AG04450 (cell line): Measurements from ENCODE around the gene LRRTM4. TPM values are rescaled to one million over a fixed set of nuclear protein-coding genes. Genes with fewer than 3 reads are reported as not detected.

ENCODE experiments used
- CTCF ChIA-PET: fragments of 300-600, 350-600 bp; formaldehyde crosslinking; extraction: SDS; loops from one replicate; lab custom pipeline; 2022; ENCODE audit warnings: antibody characterized with exemption, inconsistent platforms; lab: Charles Lee
- POLR2A ChIA-PET: fragments of 350-600 bp; formaldehyde crosslinking; extraction: SDS; loops from one replicate; lab custom pipeline; 2021; ENCODE audit warnings: antibody characterized with exemption, inconsistent platforms; lab: Yijun Ruan, JAX
- DNase-seq: peaks from one replicate; pipeline ENCODE4 v3.0.0-alpha.2; 2011; ENCODE audit warnings: low read depth, low spot score
- H3K27ac ChIP-seq: one replicate; pipeline ENCODE4 v1.5.1; 2012; ENCODE audit warnings: low read depth, low read length, control low read depth
- H3K27me3 ChIP-seq: one replicate; pipeline ENCODE4 v1.6.0; 2012; ENCODE audit warnings: low read length; ENCODE audit not compliant: control insufficient read depth, insufficient read depth
- H3K4me3 ChIP-seq: 2 replicates; pipeline ENCODE4 v1.5.1; 2011; ENCODE audit warnings: mild to moderate bottlenecking, low read depth, low read length, control low read depth
- H3K9me3 ChIP-seq: 2 replicates; pipeline ENCODE4 v1.5.1; 2012; ENCODE audit warnings: low read length; ENCODE audit not compliant: control insufficient read depth, insufficient read depth
- polyA plus RNA-seq: library from polyadenylated mRNA; depleted of rRNA; stranded (reverse); fragments of >200 nt; gene quantifications from 2 replicates; pipeline ENCODE4 v1.2.3, GENCODE V29; 2011
- TF ChIP-seq, protein P1 (sequence below): IDR thresholded peaks from 2 replicates; pipeline ENCODE4 v1.5.1; 2011; ENCODE audit warnings: low read depth, low read length, control low read depth, inconsistent platforms

The LRRTM4 gene
- polyA plus RNA-seq, 1 experiment = not detected

DNA sequence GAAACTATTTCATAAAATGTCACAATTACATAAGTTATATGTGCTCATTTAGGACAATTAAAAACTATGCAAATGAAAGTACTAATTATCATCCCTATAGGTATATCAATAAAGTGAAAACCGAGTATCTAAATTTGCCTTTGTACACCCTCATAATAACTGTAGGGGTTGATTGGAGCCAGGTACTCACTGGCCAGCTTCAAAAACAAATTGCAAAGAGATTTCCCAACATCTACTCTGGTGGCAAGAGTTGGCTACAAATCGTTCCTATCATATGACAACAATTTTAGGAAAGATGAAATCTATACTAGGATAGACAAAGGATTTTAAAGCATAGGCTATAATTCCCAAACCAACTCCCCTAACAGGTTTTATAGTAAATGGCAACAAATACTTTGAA lies 556.4 kb downstream of the LRRTM4 start:
- ChIA-PET CTCF (no interaction called here), POLR2A (no interaction called here)
- TF ChIP-seq, protein P1, sequence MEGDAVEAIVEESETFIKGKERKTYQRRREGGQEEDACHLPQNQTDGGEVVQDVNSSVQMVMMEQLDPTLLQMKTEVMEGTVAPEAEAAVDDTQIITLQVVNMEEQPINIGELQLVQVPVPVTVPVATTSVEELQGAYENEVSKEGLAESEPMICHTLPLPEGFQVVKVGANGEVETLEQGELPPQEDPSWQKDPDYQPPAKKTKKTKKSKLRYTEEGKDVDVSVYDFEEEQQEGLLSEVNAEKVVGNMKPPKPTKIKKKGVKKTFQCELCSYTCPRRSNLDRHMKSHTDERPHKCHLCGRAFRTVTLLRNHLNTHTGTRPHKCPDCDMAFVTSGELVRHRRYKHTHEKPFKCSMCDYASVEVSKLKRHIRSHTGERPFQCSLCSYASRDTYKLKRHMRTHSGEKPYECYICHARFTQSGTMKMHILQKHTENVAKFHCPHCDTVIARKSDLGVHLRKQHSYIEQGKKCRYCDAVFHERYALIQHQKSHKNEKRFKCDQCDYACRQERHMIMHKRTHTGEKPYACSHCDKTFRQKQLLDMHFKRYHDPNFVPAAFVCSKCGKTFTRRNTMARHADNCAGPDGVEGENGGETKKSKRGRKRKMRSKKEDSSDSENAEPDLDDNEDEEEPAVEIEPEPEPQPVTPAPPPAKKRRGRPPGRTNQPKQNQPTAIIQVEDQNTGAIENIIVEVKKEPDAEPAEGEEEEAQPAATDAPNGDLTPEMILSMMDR = no peak

DNA sequence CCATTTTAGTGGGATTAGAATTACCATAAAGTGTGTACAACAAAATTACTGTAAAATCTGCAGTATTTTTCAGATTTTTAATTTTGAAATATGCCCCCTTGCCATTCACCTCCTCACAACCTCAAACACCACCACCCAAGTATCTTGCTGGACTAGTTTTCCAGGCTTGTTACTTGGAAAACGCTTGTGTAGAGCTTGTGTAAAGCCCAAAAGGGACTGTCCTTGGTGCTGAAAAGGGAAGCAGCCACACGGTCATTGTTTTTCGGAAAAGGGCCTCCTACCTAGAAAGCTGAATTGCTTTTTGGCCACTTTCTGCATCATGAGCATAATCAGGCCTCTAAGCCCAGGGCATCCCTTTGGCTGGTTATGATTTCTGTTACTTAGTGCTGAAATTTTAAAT lies 563.4 kb downstream of the LRRTM4 start:
- Histone ChIP-seq H3K9me3 (no peaks in the 10 kb centered on the region), H3K27me3 (no peaks in the 10 kb centered on the region), H3K4me3 (no peak overlapping the region), H3K27ac (no peak overlapping the region)
- no peak for DNase-seq
- POLR2A ChIA-PET = no interaction called here
- CTCF ChIA-PET = no interaction called here
- TF ChIP-seq, protein P1 = no peak

More for the DNA sequence above, 556.4 kb downstream of the LRRTM4 start:
- no peak for DNase-seq
- Histone ChIP-seq H3K9me3 (no peaks in the 10 kb centered on the region), H3K27me3 (no peaks in the 10 kb centered on the region), H3K27ac (no peak overlapping the region), H3K4me3 (no peak overlapping the region)

DNA sequence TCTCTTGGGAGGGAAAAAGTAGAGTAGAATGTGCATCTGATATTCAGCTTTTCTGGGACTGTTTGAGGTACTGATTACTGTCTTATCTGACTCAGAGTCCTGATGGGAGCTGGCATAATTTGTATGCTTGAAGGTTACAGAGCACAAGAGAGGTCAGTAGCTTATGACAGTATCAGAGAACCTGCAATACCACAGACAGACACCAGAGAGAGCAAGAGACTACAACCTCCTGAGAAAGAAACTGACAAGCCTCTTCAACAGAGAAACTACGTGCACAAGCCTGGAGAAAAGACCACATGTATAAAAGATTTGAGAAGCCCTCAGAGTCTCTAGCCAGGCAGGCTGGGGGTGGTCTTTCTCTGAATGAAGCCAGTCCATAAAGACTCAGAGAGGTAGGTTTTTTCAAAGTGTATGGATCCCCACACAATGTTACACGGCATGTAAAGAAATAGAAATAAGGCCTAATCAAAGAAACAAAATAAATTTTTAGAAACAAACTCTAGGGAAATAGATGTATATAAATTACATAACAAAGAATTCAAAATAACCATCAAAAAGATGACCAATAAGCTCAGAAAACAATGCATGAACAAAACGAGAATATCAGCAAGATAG lies 568.3 kb downstream of the LRRTM4 start:
- H3K4me3 ChIP-seq = no peak overlapping the region
- peak; percentile 1 for DNase-seq
- no peaks in the 10 kb centered on the region for H3K9me3 ChIP-seq
- TF ChIP-seq, protein P1 = peak; percentile 85
- H3K27me3 ChIP-seq = no peaks in the 10 kb centered on the region
- no peak overlapping the region for H3K27ac ChIP-seq
- ChIA-PET CTCF (interaction anchor here (0.8 to 1.4 kb wide), 4 partner anchors 19 to 304 kb away, joined by 3 to 5 read pairs (median 4); no protein-coding TSS in a partner anchor), POLR2A (no interaction called here)

DNA sequence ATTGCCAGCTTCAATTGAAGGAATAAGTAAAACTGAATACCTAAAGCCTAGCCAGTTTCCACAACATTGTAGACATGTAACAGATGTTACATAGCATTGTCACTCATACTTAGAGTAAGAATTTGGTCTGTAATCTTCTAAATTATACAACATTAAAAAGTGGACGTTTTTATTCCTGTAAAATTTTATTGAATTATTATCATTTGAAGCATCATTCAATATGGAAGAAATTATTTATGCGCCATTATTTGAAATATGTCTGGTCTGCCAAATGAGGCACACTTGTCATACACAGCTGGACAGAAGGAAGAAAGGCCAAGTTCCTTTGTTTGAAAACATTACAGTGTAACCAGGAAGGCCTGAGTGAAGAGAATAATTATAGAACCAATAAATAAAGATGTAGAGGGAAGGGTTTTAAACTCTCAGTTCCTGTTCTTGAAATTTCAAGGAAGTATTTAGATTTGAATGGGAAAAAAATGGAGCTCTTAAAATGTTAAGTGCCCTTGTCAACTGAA lies 575.5 kb downstream of the LRRTM4 start:
- TF ChIP-seq, protein P1 = no peak

DNA sequence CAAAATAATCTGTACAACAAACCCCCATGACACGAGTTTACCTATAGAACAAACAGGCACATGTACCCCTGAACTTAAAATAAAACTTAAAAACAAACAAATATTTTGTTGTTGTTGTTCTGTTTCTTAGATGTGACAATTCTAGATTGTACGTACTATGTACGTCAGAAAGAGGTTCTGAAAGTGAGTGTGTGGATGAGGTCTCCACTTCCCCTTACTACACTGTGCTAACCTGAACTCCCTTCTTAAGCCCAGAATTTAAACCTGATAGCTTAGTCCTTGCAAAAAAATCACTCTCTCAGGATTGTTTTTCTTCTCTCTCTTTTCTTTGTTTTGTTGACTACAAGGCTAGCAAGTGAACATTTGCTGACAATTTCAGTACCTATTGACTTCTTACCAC lies 581.6 kb downstream of the LRRTM4 start:
- H3K27me3 ChIP-seq = no peaks in the 10 kb centered on the region
- H3K4me3 ChIP-seq = no peak overlapping the region
- no peaks in the 10 kb centered on the region for H3K9me3 ChIP-seq
- ChIA-PET POLR2A (no interaction called here), CTCF (no interaction called here)
- no peak for DNase-seq
- TF ChIP-seq, protein P1 = no peak
- no peak overlapping the region for H3K27ac ChIP-seq

More for the DNA sequence above, 575.5 kb downstream of the LRRTM4 start:
- POLR2A ChIA-PET = no interaction called here
- H3K27me3 ChIP-seq = no peaks in the 10 kb centered on the region
- no peak overlapping the region for H3K27ac ChIP-seq
- H3K9me3 ChIP-seq = no peaks in the 10 kb centered on the region
- DNase-seq = no peak
- H3K4me3 ChIP-seq = no peak overlapping the region
- CTCF ChIA-PET = no interaction called here
